DOHH2 (cell line): ENCODE data around the gene MT1X.
"Not testable (repeated sequence)": the region's sequence is repeated elsewhere in the genome, so short reads cannot be mapped to it uniquely, and the experiment has no call there.

Source experiments
- CTCF ChIP-seq: fragments of 200-600 bp; sonication (generic); IDR thresholded peaks from one replicate; pipeline ENCODE4 v1.5.1; 2014; ENCODE audit warnings: antibody characterized with exemption, mild to moderate bottlenecking, low read depth, low read length; ENCODE audit not compliant: poor library complexity, severe bottlenecking
- EZH2phosphoT487 ChIP-seq: fragments of 200-600 bp; sonication (generic); IDR thresholded peaks from 2 replicates; pipeline ENCODE4 v1.6.1; 2017; ENCODE audit warnings: borderline replicate concordance, mild to moderate bottlenecking, antibody characterized with exemption, low read length, moderate library complexity, mixed read lengths

DNA sequence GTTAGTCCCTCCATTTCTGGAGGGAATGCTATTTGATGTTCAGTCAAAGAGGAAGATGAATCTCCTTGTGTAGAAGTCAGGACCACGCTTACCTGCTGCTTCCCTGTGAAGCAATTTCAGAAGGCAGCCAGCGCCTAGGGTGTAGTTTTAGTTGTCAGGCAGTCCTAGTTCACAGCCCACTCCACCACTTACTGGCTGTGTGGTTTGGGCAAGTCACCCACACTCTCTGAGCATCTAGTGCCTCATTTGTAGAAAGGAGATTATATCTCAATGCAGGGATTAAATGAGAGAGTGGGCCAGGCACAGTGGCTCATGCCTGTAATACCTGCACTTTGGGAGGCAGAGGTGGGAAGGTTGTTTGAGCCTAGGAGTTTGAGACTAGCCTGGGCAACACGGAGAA, 10.1 kb upstream of the MT1X start:
- TF ChIP-seq CTCF, EZH2phosphoT487: not testable (repeated sequence)
